ENCODE measurements around the gene TNNC1. TPM values are rescaled to one million over a fixed set of nuclear protein-coding genes. Genes with fewer than 3 reads are reported as not detected.

TNNC1 gene
- total RNA-seq, 1 experiment from 2014 or later: 26.5 TPM

GRCh38 chr3:52406231-52406661, 47.6 kb downstream of the TNNC1 start:
- BruUV-seq (replicated peaks): no TSS peak
- DNase-seq: no peak
- intact Hi-C loops (cut with micrococcal nuclease; ENCODE audit: unreplicated experiment): no loop called here
- H3K4me1 Mint-ChIP-seq (ENCODE audit: low read depth, unreplicated experiment): peaks cover 15% of the 10 kb centered on the region
- CTCF ChIA-PET: no interaction called here
- TF ChIP-seq, protein P1, sequence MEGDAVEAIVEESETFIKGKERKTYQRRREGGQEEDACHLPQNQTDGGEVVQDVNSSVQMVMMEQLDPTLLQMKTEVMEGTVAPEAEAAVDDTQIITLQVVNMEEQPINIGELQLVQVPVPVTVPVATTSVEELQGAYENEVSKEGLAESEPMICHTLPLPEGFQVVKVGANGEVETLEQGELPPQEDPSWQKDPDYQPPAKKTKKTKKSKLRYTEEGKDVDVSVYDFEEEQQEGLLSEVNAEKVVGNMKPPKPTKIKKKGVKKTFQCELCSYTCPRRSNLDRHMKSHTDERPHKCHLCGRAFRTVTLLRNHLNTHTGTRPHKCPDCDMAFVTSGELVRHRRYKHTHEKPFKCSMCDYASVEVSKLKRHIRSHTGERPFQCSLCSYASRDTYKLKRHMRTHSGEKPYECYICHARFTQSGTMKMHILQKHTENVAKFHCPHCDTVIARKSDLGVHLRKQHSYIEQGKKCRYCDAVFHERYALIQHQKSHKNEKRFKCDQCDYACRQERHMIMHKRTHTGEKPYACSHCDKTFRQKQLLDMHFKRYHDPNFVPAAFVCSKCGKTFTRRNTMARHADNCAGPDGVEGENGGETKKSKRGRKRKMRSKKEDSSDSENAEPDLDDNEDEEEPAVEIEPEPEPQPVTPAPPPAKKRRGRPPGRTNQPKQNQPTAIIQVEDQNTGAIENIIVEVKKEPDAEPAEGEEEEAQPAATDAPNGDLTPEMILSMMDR (IDR thresholded peaks at IDR 0.05; ENCODE audit: unreplicated experiment): no peak
- H3K27me3 Mint-ChIP-seq (ENCODE audit: unreplicated experiment): no peaks in the 10 kb centered on the region
- peaks cover 64% of the 10 kb centered on the region for H3K36me3 Mint-ChIP-seq (ENCODE audit: insufficient read depth, unreplicated experiment)
- no peak overlapping the region for H3K4me3 Mint-ChIP-seq (ENCODE audit: low read depth, unreplicated experiment)
- H3K27ac Mint-ChIP-seq (ENCODE audit: unreplicated experiment): no peak overlapping the region
- H3K9me3 Mint-ChIP-seq (ENCODE audit: low read depth, unreplicated experiment): no peaks in the 10 kb centered on the region

DNA sequence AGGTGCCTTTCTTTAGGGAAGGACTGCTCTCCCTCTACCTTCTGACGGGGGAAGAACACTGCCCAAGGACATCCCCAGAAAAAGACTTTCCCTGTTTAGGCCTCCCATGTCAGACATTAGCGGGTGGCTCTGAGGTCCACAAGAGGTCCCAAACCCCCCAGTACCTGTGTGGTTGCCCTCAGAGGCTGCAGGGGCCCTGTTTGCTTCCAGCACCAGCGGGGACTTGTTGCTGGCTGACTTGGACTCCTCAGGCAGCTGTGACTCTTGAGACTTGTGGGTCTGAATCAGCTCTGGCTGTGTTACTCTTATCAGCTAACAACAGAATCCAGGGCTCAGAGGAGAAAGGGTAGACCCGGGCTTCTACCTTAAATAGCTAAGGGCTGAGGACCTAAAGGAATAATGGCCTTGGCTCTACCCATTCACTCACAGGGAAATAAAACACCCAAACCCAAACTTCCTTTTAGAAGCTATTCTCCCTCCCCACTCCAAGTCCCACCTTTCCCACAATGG, 48.2 kb downstream of the TNNC1 start:
- peaks cover 58% of the 10 kb centered on the region for H3K36me3 Mint-ChIP-seq (ENCODE audit: insufficient read depth, unreplicated experiment)
- BruUV-seq (replicated peaks): no TSS peak
- CTCF ChIA-PET: no interaction called here

DNA sequence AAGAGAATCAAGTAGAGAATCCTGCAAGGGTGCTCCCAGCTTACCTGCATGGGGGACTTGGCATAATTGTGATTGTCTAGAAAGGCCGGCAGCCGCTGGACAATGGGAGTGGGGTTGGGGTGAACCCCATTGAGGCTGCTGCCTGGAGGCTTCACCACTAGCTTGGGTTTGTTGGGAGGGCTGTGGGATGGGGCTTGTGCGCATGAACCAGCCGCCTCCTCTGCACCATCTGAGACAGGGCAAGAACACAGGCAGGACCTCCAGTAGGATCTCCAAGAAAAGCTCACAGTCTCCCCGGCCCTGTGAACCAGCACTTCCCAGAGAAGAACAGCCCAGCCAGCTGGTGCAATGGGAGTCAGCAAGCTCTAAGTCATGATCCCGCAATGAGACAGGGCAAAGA, 48.8 kb downstream of the TNNC1 start:
- intact Hi-C loops (cut with micrococcal nuclease; ENCODE audit: unreplicated experiment): no loop called here
- CTCF ChIA-PET: no interaction called here
- Mint-ChIP-seq H3K27ac (ENCODE audit: unreplicated experiment) (no peak overlapping the region), H3K4me3 (ENCODE audit: low read depth, unreplicated experiment) (no peak overlapping the region), H3K36me3 (ENCODE audit: insufficient read depth, unreplicated experiment) (peaks cover 53% of the 10 kb centered on the region), H3K27me3 (ENCODE audit: unreplicated experiment) (no peaks in the 10 kb centered on the region), H3K9me3 (ENCODE audit: low read depth, unreplicated experiment) (no peaks in the 10 kb centered on the region), H3K4me1 (ENCODE audit: low read depth, unreplicated experiment) (peaks cover 14% of the 10 kb centered on the region)
- no peak for DNase-seq
- no TSS peak for BruUV-seq (replicated peaks)
- TF ChIP-seq, protein P1 (IDR thresholded peaks at IDR 0.05; ENCODE audit: unreplicated experiment): no peak

More for the DNA sequence above, 48.2 kb downstream of the TNNC1 start:
- intact Hi-C loops (cut with micrococcal nuclease; ENCODE audit: unreplicated experiment): no loop called here
- H3K9me3 Mint-ChIP-seq (ENCODE audit: low read depth, unreplicated experiment): no peaks in the 10 kb centered on the region
- H3K27ac Mint-ChIP-seq (ENCODE audit: unreplicated experiment): no peak overlapping the region
- H3K27me3 Mint-ChIP-seq (ENCODE audit: unreplicated experiment): no peaks in the 10 kb centered on the region
- DNase-seq: no peak
- H3K4me3 Mint-ChIP-seq (ENCODE audit: low read depth, unreplicated experiment): no peak overlapping the region
- TF ChIP-seq, protein P1 (IDR thresholded peaks at IDR 0.05; ENCODE audit: unreplicated experiment): no peak
- peaks cover 14% of the 10 kb centered on the region for H3K4me1 Mint-ChIP-seq (ENCODE audit: low read depth, unreplicated experiment)

DNA sequence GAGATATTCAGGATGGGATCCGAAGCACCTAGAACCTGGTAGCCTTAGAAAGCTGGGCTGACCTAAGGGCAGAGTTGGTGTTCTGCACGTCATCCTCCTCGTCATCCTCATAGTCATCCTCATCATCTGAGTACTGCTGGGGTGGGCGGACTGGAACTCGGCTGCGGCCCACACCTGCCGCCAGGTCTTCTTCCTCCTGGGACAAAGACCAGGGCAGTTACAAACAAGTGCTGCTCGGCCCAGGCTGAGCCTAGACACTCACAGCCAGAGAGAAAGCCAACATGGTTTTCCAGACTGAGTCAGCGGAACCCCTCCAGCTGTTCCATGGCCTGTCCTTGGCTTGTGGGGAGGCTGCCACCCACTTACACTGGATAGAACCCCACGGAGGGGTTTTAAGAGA, 49.5 kb downstream of the TNNC1 start:
- no peak for DNase-seq
- CTCF ChIA-PET: interaction anchor here (0.5 kb wide), 1 partner anchor 92 kb away, joined by 5 read pairs; no protein-coding TSS in a partner anchor
- H3K4me3 Mint-ChIP-seq (ENCODE audit: low read depth, unreplicated experiment): no peak overlapping the region
- H3K36me3 Mint-ChIP-seq (ENCODE audit: insufficient read depth, unreplicated experiment): peaks cover 46% of the 10 kb centered on the region
- intact Hi-C loops (cut with micrococcal nuclease; ENCODE audit: unreplicated experiment): no loop called here
- TF ChIP-seq, protein P1 (IDR thresholded peaks at IDR 0.05; ENCODE audit: unreplicated experiment): no peak
- no peaks in the 10 kb centered on the region for H3K27me3 Mint-ChIP-seq (ENCODE audit: unreplicated experiment)
- no peak overlapping the region for H3K27ac Mint-ChIP-seq (ENCODE audit: unreplicated experiment)
- no TSS peak for BruUV-seq (replicated peaks)
- peaks cover 14% of the 10 kb centered on the region for H3K4me1 Mint-ChIP-seq (ENCODE audit: low read depth, unreplicated experiment)
- H3K9me3 Mint-ChIP-seq (ENCODE audit: low read depth, unreplicated experiment): no peaks in the 10 kb centered on the region
